Activated T-helper 1 cell treated with anti-CD3 and anti-CD28 coated beads, Interleukin-2, amount 50 U/mL, for 16 hours (primary cell): ENCODE measurements around the gene KIF26B.

Experiments
- DNase-seq, 2 donors: peaks; one replicate each; pipeline ENCODE4 v3.0.0-alpha.2; 2020; ENCODE audit warnings: low read depth in 1 of 2, low spot score in 1 of 2

The KIF26B gene

DNA sequence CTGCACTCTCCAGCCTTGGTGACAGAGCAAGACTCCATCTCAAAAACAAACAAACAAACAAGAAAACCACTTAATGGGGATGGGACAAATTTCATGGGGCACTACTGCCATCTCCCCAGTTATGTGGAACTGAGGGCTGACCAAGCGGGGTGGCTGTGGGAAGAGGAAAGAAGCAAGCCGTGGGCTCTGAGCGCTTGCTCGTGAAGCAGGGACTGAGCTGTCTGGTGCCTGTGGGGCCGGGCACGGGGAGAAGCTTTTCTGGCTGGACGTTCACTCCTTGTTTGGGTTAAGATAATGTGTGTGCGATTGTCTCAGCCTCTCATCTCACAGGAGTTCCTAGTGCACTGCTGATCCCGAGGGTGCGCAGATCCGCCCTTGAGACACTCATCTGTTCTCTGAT, 22.0 kb upstream of the KIF26B start:
- no peak for DNase-seq

DNA sequence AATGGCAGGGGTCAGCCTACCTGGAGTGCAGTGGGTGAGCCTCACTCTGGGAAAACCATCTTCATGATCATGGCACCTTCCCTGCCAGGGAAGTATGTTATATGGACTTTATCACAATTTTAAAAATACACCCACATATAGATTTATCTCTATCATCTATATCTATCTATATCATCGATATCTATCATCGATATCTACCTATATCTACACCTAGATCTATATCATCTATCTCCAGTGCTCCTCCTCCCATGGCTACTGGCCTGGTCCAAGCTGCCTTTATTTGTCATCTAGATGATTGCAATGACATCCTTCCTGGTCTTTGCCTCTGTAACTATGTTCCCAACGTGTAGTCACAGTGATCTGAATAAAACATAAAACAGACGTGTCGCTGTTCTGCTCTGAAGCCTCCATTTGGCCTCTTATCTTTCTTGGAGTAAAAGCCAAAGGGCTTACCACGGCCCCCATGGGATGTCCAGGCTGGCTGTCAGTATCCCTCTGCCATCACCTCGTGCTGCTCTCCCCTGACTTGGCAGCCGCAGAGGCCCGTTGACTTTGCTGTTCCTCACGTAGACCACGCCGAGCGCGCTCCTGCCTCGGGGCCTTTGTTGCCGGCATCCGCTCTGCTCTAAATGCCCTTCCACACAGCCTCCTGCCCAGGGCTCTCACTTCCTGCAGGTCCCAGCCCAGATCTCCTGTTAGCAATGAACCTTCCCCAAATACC, 20.6 kb upstream of the KIF26B start:
- DNase-seq: no peak

DNA sequence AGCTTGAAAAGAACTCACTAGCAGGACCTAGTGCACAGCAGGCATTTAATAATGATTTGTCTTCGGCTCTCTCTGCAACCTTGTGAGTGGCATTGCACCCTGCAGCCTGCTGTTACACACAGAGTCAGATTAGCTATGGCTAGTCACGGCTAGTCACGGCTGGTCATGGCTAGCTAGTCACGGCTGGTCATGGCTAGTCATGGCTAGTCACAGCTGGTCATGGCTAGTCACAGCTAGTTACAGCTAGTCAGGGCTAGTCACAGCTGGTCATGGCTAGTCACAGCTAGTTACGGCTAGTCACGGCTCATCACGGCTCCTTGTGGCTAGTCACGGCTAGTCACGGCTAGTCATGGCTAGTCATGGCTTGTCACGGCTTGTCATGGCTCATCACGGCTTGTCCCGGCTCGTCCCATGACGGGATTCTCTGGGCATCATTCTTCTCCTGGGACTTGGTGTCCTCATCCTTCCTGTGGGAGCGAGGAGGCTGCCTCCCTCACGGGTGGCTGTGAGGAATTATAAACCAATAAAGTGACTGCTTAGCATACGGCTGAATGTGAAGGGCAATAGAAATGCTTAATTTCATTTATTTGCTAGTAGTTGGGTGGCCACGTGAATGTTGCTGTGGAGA, 12.5 kb upstream of the KIF26B start:
- no peak for DNase-seq

DNA sequence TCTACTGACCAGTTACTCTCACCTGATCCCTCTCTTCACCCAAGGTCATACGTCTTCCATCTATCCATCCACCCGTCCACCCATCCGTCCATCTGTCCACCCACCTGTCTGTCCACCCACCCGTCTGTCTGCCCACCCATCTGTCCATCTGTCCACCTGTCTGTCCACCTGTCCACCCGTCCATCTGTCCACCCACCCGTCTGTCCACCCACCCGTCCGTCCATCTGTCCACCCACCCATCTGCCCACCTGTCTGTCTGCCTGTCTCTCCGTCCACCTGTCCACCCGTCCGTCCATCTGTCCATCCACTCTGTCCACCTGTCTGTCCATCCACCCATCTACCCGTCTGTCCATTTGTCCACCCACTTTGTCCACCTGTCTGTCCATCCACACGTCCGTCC, 11.8 kb upstream of the KIF26B start:
- DNase-seq: no peak

DNA sequence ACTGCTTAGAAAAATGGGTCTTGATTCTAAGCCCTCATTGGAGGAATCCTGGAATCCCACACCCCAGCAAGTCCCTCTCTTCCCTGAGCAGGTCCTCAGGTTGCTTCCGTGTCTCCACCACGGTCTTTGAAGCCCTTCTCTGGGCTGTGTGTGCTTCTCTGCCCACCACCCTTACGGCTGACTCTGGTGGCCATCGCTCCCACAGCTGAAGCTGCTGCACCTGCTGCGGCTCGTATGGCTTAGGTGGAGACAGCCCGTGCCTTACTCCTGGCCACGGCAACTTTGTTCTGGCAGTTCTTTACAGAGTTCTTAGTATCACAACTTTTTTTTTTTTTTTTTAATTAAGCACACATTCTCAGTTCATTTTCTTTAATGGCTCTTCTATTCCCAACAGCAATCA, 10.9 kb upstream of the KIF26B start:
- no peak for DNase-seq

DNA sequence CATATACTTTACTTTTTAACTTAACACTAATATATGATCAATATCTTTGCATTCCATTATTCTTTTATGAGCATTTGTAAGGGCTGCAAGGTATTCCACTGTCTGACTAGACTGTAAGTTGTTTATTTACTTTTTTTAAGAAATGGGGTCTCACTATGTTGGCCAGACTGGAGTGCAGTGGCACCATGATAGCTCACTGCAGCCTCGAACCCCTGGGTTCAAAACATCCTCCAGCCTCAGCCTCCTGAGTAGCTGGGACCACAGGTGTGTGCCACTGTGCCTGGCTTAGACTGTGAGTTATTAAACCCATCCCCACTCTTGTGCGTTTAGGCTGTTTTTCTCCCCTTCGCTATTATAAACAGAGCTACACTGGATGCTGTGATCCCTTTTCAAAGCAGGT, 6.7 kb upstream of the KIF26B start:
- DNase-seq: no peak

DNA sequence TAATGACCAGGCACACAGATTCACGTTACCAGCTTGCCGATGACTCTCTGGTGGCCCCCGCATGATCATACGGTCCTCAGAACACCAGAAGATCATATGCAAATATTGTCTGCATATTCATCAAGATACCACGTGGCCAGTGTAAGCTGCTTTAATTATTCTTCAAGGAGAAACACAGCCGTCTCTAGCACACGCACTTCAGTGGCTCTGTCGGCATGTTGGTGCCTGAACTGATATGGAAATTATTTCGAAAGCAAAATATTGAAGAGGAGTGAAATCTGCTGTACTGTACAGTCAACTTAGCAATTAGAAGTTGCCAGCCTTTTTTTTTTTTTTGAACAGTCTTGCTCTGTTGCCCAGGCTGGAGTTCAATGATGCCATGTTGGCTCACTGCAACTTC, 5.9 kb upstream of the KIF26B start:
- no peak for DNase-seq

DNA sequence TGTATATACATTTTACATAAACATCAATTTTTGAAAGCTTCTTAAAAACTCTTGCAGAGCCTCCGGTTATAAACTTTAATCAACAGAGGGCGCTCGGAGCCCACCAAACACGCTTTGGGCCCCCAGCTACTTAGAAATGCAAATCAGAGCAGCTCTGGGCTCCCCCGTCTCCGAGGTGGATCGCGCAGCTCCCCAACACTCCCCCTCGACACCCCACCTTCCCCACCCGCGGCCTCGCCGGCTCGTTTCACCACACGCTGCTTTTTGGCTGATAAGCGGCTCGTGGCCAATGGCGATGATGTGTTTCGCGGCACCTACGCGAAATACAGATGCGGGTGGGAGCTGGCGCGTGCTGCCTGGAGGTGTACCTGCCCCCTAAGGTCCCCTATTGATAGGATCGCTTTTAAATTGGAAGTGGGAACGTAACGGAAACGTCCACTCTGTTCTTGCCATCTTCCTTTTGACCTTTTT, 1.7 kb upstream of the KIF26B start:
- DNase-seq: peak; percentile 17 to 21

DNA sequence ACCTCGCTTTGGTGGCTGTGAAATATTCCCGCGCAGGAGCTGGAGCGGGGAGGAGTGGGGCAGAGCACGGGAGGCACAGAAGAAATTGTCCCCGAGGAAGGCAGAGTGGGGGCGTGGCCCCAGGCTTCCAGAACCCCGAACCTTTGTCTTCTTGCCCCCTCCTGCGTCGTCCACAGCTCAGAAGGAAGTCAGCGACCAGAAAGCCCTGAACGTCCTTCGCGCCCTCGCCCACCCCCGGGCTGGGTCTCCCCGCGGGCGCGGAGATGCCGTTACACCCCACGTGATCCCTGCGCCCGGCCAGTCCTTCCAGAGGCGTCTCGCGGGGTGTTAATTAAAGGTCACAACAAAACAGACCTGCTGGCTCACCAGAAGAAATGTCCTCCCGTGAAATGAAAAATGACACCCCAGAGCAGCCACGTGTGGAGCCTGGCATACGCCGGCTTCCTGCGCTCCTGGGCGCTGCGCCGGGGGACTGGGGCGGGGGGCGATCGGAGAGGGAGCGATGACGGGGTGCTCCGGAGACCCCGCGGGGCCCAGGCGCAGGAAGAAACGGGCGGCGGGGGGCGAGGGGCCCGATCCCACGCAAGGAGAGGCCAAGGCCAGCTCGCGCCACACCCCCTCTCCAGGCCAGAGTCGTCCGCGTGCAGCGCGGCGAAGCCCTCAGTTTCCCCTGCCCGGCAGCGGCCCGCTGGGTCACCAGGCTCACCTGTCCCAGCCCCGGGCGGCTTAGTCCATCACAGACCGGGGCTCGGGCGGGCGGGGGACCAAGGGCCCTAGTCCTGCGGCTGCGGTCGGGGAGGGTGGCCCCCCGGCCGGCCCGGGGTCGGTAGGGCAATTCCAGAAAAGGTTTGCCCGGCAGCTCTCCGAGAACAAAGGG, 995 bp upstream of the KIF26B start:
- DNase-seq: no peak

DNA sequence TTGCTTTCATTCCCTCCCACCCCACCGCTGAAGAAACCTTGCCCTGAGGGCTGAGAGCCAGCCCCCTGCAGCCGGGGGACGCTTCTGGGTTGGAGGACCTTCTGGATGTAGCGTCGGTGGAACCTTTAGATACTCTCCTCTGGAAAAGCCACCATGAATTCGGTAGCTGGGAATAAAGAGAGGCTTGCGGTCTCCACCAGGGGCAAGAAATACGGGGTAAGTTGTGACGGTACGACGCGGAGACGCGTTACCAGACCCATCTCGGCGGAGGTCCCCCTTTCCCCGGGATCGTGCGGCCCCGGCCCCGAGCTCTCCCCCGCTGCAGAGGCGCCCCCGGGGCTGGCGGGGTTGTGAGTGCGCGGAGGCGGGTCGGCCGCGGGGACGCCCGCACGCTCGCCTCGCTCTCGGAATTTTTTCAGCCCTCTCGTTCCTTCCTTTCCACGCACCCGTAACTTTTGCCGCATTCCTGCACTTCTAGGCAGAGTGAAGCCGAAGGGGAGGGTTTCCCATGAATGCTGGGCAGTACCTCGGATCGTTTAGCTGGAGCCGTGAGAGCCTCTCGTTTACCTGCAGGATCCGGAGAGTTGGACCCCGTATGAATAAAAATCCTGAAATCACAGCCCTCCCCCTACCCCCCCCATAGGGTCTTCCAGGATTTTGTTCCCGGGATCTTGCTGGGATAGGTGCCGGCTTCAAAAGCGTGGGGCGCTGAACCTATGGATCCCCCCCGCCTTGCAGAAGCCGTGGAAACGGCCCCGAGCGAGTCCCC, 671 bp downstream of the KIF26B start:
- no peak for DNase-seq

DNA sequence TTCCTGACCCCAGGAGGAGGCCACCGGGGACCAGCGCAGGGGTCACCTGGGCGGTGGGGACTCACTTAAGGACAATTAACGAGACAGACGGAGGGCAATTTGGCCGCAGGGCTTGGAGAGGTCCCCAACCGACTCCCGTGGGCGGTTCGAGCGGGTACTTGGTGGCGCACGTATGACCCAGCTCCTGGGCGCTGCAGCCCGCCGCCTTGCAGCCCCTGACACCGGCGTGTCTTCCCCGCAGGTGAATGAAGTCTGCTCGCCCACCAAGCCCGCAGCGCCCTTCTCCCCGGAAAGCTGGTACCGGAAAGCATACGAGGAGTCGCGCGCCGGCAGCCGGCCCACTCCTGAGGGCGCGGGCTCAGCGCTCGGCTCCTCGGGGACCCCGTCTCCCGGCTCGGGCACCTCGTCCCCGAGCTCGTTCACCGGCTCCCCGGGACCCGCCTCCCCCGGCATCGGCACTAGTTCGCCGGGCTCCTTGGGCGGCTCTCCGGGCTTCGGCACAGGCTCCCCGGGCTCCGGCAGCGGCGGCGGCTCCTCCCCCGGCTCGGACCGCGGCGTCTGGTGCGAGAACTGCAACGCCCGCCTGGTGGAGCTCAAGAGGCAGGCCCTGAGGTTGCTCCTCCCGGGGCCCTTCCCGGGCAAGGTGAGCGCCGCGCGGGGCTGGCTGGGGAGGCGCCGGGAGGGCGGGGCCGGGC, 1.4 kb downstream of the KIF26B start:
- peak; percentile 35 to 60 for DNase-seq

DNA sequence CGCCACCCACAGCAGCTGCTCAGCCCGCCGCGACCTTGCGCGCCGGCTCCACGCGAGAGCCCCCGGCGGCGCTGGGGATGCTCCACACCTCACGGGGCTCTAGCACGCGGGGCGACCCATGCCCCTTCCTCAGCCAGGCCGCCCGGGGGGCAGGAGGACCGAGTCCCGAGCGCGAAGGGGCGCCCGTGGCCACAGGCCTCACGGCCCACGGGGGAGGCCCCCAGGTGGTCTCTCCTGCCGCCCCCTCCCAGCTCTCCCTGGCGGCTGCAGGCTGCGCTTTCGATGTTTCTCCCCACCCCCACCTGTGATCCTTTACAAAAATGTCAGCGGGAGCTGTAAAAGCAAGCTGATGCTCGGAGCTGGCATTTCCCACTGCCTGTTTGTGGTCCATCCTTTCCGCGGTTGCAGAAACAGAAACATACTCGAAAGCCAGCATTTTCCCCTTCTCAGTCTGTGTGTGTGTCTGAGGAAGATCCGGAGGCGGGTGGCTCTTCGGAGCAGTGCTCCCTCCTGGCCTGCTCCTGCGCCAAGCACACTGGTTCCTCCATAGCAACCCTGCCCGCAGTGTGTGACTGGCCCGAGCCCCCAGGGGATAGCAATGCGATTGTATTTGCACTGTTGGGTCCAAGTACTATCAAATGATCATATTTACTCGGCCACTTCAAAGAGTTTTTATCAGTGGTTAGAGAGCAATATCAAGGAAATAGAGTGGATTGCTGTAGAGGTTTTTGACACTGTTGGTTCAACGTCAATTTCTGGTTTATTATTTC, 2.1 kb downstream of the KIF26B start:
- no peak for DNase-seq

DNA sequence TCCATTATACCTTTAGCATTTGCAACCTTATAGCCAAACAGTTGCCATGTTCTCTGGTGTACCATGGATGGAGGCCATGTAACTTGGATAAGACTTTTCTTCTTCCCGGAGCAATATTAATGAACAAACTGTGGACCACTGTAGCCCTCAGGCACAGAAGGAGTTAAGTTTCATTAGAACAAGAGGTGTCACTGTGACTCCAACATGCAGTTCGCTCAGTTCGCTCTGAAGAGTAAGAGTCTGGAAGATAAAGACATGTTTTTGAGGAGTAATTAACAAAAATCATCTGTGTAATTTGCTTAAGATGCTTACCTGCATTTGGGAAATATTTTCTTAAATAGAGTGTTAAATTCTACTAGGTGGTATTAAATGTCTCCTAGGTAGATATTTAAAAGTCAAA, 4.1 kb downstream of the KIF26B start:
- DNase-seq: no peak

DNA sequence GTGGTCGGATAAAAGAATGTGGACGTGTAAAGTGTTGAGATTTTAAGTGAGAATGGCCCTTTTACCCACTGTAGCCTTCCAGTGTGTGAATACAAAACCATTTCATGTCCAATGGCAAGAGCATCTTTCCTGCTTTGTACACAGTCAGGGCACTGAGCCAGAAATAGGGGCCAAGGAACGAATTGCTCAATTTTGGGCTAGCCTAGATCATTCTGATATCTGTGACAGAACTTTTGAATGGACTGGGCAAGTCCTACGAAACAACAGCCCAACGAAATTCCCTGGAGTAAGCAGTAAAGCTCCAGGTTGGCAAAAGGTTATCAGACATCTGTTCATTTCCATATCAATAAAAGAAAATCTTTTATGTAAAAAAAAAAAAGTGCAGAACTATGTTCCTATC, 5.5 kb downstream of the KIF26B start:
- no peak for DNase-seq

DNA sequence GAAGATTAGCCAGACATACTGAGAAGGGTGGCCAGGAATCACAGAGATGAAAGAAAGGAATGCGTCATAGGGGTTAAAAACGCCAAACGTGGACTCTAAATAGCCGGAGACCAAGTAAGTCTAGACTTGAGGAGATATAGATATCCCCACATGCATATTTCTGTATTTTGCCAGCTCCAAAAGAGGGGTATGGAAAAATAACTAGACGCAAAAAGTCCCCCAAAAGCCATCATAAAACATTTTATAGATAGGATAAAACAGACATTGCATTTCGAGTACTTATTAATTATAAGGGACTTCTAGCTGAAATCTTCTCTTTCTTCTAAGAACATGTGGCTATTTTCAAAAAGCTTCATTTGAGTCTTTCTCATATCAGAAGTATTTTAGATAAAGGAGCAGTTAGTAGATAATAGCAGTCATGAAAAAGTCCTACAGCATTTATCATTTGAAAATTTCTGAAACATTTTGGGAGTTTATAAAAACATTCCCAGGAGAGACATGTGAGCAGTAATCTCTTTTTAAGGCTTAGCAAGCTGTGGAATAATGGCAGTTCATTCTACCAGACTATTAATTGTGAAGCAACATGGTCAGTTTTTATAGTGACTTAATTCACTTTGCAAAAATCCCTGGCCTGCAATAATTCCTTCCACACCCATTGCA, 6.1 kb downstream of the KIF26B start:
- DNase-seq: no peak

DNA sequence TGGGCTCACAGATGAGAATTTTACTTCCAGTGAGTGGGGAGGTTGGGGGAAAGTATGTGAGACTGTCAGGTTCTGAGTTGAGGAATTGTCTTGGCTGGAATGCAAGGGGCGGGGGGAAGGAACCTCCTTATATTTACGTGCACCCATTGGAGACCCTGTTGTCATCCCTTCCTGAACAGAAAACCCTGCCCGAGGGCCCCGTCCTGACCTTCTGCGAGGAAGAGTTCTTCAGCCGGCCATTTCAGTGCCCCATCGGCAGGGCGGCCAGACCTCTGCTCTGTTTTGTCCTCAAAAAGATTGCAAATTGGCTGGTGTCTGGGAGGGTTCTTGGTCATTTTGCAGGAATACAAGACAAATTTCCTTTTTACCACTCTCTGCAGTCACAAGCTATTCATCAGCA, 7.1 kb downstream of the KIF26B start:
- no peak for DNase-seq

DNA sequence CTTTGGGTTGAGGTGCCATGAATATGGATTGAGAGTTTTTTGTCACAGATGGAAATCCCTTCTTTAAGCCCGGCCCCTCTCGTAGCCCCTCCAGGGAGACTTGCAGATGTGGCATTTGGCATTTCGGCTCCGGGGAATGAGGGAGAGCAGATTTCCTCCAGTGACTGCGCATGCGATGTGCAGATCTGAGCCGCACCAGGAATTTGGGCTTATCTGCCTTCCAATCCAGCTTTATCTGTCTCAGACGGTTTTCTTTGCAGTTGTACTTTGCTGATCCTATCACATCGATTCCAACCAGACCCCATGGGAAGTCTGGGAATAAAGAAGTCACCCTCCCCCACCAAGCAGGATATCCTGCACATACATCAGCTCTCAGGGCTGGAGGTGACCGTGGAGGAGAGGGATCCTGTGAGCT, 11.7 kb downstream of the KIF26B start:
- no peak for DNase-seq

DNA sequence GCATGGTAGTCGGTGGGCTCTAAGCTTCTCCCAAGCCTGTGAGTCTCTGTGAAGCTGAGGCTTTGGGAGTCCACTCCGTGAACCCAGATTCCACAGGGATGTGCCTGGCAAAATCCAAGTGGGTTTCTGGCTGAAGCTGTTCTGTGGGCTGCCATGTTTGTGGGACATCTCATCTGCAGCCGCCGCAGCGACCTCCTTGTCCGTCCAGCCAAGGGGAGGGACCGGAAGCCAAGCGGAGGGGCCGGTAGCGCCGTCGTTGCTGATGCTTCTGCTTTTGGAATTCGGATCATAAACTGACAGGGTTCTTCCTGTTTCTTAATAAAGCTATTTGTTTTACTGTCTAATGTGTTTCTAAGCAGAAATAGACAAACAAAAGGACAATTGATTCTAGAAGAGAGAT, 13.3 kb downstream of the KIF26B start:
- no peak for DNase-seq

DNA sequence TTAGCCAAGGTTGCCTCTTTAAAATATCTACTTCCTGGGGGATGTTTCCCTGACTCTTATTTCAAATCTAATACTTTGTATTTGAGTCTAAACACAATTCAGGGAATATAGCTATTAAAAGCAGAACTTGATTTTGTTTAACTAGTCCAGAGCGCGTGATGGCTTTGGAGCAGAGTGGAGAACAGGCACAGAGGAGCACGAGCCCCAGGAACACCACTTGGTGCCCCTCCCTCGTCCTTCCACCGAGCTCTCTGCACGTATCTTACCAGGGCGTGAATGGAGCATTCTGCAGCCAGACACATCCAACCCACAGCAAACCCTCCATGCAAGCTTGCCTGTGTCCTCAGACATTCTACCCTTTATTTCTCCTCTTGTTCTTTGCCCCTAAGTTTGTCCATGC, 14.1 kb downstream of the KIF26B start:
- DNase-seq: no peak
